GM12878 (cell line): ENCODE data around the gene ANK3. TPM values are rescaled to one million over a fixed set of nuclear protein-coding genes. Genes with fewer than 3 reads are reported as not detected.
A peak's percentile ranks its signal among the peaks of the same experiment; 100 is the strongest.

Experiments used
- ASH2L ChIP-seq: fragments of 300-600, 200-600 bp; sonication (generic); IDR thresholded peaks from 2 replicates; pipeline ENCODE4 v1.6.1; 2017; ENCODE audit warnings: low read depth, mild to moderate bottlenecking, borderline replicate concordance
- ATF3 ChIP-seq: IDR thresholded peaks from 2 replicates; pipeline ENCODE4 v1.6.1; 2011; ENCODE audit warnings: low read depth, mild to moderate bottlenecking, low read length, moderate library complexity, borderline replicate concordance; ENCODE audit errors: extremely low read depth
- BMI1 ChIP-seq: fragments of 450-650 bp; IDR thresholded peaks from 2 replicates; pipeline ENCODE4 v1.6.1; 2016; ENCODE audit warnings: mild to moderate bottlenecking, moderate library complexity, borderline replicate concordance
- CHD1 ChIP-seq: IDR thresholded peaks from 2 replicates; pipeline ENCODE4 v1.6.1; 2012; ENCODE audit warnings: low read depth, low read length, improper control_type of control experiment
- EED ChIP-seq: sonication (generic); IDR thresholded peaks from 2 replicates; pipeline ENCODE4 v1.6.1; 2016; ENCODE audit warnings: antibody characterized with exemption, low read depth
- EGR1 ChIP-seq, 2 experiments: IDR thresholded peaks; 1 replicate in 1 of 2; 2 replicates in 1 of 2; pipeline ENCODE4 v1.6.1; 2011 to 2012; ENCODE audit warnings: low read depth in 2 of 2, low read length in 2 of 2, borderline replicate concordance in 1 of 2, mild to moderate bottlenecking in 1 of 2, moderate library complexity in 1 of 2
- FOS ChIP-seq: IDR thresholded peaks from 3 replicates; pipeline ENCODE4 v1.6.1; 2011; ENCODE audit warnings: borderline replicate concordance; ENCODE audit not compliant: insufficient read length; ENCODE audit errors: extremely low read depth
- FOXK2 ChIP-seq: fragments of 450-650 bp; IDR thresholded peaks from 2 replicates; pipeline ENCODE4 v1.6.1; 2017; ENCODE audit warnings: mild to moderate bottlenecking, moderate library complexity
- HCFC1 ChIP-seq: fragments of 150-350 bp; IDR thresholded peaks from 2 replicates; pipeline ENCODE4 v1.6.1; 2014; ENCODE audit warnings: low read length
- IKZF2 ChIP-seq, 2 experiments: fragments of 450-650 bp; IDR thresholded peaks; 2 replicates each; pipeline ENCODE4 v1.6.1; 2017; ENCODE audit warnings: mild to moderate bottlenecking in 2 of 2, moderate library complexity in 2 of 2
- JUNB ChIP-seq: IDR thresholded peaks from 2 replicates; pipeline ENCODE4 v1.6.1; 2016; ENCODE audit warnings: antibody characterized with exemption, mild to moderate bottlenecking
- NFIC ChIP-seq: IDR thresholded peaks from 2 replicates; pipeline ENCODE4 v1.6.1; 2012; ENCODE audit warnings: low read depth, mild to moderate bottlenecking, inconsistent platforms, low read length, moderate library complexity
- NR2F1 ChIP-seq: fragments of 450-650 bp; conservative IDR thresholded peaks from 2 replicates; pipeline ENCODE4 v1.6.1; 2017; ENCODE audit warnings: mild to moderate bottlenecking
- PML ChIP-seq: IDR thresholded peaks from 2 replicates; pipeline ENCODE4 v1.6.1; 2012; ENCODE audit warnings: low read length, inconsistent platforms
- POLR2AphosphoS5 ChIP-seq: IDR thresholded peaks from 2 replicates; pipeline ENCODE4 v1.6.1; 2011; ENCODE audit warnings: mild to moderate bottlenecking, low read length, inconsistent platforms
- RBBP5 ChIP-seq: fragments of 200-600 bp; sonication (generic); conservative IDR thresholded peaks from 2 replicates; pipeline ENCODE4 v1.6.1; 2016
- REST ChIP-seq: IDR thresholded peaks from 2 replicates; pipeline ENCODE4 v1.6.1; 2012; ENCODE audit warnings: mild to moderate bottlenecking, low read depth, low read length
- RUNX3 ChIP-seq: IDR thresholded peaks from 2 replicates; pipeline ENCODE4 v1.6.1; 2012; ENCODE audit warnings: low read length, inconsistent platforms
- SIN3A ChIP-seq: IDR thresholded peaks from 2 replicates; pipeline ENCODE4 v1.6.1; 2012; ENCODE audit warnings: low read depth, low read length, improper control_type of control experiment
- SMAD1 ChIP-seq: fragments of 450-650 bp; IDR thresholded peaks from 2 replicates; pipeline ENCODE4 v1.6.1; 2018; ENCODE audit warnings: mild to moderate bottlenecking, low read depth; ENCODE audit not compliant: partially characterized antibody
- TAF1 ChIP-seq: IDR thresholded peaks from 2 replicates; pipeline ENCODE4 v1.6.1; 2011; ENCODE audit warnings: mild to moderate bottlenecking, low read depth, low read length, borderline replicate concordance
- TCF12 ChIP-seq: IDR thresholded peaks from 2 replicates; pipeline ENCODE4 v1.6.1; 2011; ENCODE audit warnings: low read depth, mild to moderate bottlenecking, low read length
- YY1 ChIP-seq: IDR thresholded peaks from 2 replicates; pipeline ENCODE4 v1.6.1; 2011; ENCODE audit warnings: low read depth, mild to moderate bottlenecking, low read length
- ZBTB11 ChIP-seq: fragments of 450-650 bp; formaldehyde crosslinking; IDR thresholded peaks from 2 replicates; pipeline ENCODE4 v1.5.0; 2022; ENCODE audit warnings: mild to moderate bottlenecking, missing genetic modification characterization
- ZNF384 ChIP-seq: IDR thresholded peaks from 2 replicates; pipeline ENCODE4 v1.6.1; 2012; ENCODE audit warnings: low read depth, mild to moderate bottlenecking, low read length, improper control_type of control experiment, borderline replicate concordance
- polyA plus RNA-seq, 11 experiments: library from polyadenylated mRNA; depleted of rRNA in 4 of 11; unstranded in 6 of 11; stranded (reverse) in 5 of 11; fragments of >200 nt; fragmentation: Nextera tagmentation in 4 of 11; fragmentation: Illumina TruSeq in 1 of 11; extraction: Ambion mirVana in 4 of 11; extraction: Trizol in 1 of 11; gene quantifications; 1 replicate in 1 of 11; 2 replicates in 10 of 11; pipeline versions ENCODE4 v1.2.1 to v1.2.3, GENCODE V29; 2011 to 2016; ENCODE audit warnings: inconsistent platforms in 2 of 11, missing spikeins in 2 of 11, low read depth in 1 of 11
- total RNA-seq, 4 experiments: library from RNA; depleted of rRNA in 3 of 4; stranded (reverse); fragments of >200 nt in 3 of 4; fragmentation: Illumina TruSeq in 1 of 4; extraction: Trizol in 1 of 4; gene quantifications; 2 replicates each; pipeline versions ENCODE4 v1.2.1 to v1.2.3, GENCODE V29; 2013 to 2021

ANK3 gene
- total and polyA plus RNA-seq, 10 of the 15 experiments (the other 5 are each of a cell fraction or from before 2014, with no cell fraction given) = 0.06 to 0.82 (median 0.20) TPM; not detected in 2

- TF ChIP-seq ZBTB11 (CRISPR knock-in tag) = no peak
- TF ChIP-seq YY1 = peak; percentile 89; the same call in 1 of the 2 replicates
- TF ChIP-seq JUNB = peak; percentile 53
- no peak for TF ChIP-seq ASH2L
- no peak for TF ChIP-seq SMAD1
- peak; percentile 24; the same call in 1 of the 2 replicates for TF ChIP-seq ZNF384
- peak; percentile 78 for TF ChIP-seq PML
- peak; percentile 96 for TF ChIP-seq NFIC
- no peak for TF ChIP-seq EGR1 (IDR thresholded peaks at IDR 0.05; ENCODE audit: borderline replicate concordance in 1 of 2, low read depth in 2 of 2, low read length in 2 of 2)
- no peak for TF ChIP-seq FOS
- no peak for TF ChIP-seq POLR2AphosphoS5
- TF ChIP-seq NR2F1 = peak; percentile 67; the same call in 1 of the 2 replicates
- TF ChIP-seq FOXK2 = no peak
- TF ChIP-seq RUNX3 = peak; percentile 95
- peak; percentile 96 for TF ChIP-seq EED
- no peak for TF ChIP-seq RBBP5
- peak; percentile 96 to 97 for TF ChIP-seq IKZF2 (IDR thresholded peaks at IDR 0.05)
- TF ChIP-seq TAF1 = 0 out of 2 replicates have a peak, but pooled peaks have one; percentile 18
- no peak for TF ChIP-seq SIN3A
- no peak for TF ChIP-seq ATF3
- peak; percentile 61 for TF ChIP-seq BMI1
- TF ChIP-seq REST = no peak
- TF ChIP-seq CHD1 = 0 out of 2 replicates have a peak, but pooled peaks have one; percentile 57
- no peak for TF ChIP-seq HCFC1
- peak; percentile 73; the same call in 1 of the 2 replicates for TF ChIP-seq TCF12
Measured at GRCh38 chr10:60073781-60074656, 315.7 kb downstream of the ANK3 start (continued).
